ENCODE measurements around the gene SIPA1L3. TPM values are rescaled to one million over a fixed set of nuclear protein-coding genes. Genes with fewer than 3 reads are reported as not detected.
"Not testable (repeated sequence)": the region's sequence is repeated elsewhere in the genome, so short reads cannot be mapped to it uniquely, and the experiment has no call there.

The SIPA1L3 gene
- total RNA-seq, 2 donors from 2014 or later, result 19.5 to 21.4 TPM

GRCh38 chr19:37899453-37899852, 7.6 kb upstream of the SIPA1L3 start:
- Mint-ChIP-seq H3K4me3 (no peak overlapping the region), H3K36me3 (ENCODE audit: low read depth) (no peaks in the 10 kb centered on the region), H3K27ac (no peak overlapping the region), H3K9me3 (no peaks in the 10 kb centered on the region), H3K27me3 (no peaks in the 10 kb centered on the region), H3K4me1 (no peaks in the 10 kb centered on the region)
- no peak for ATAC-seq (replicated peaks)

- no peaks in the 10 kb centered on the region for H3K36me3 Mint-ChIP-seq (ENCODE audit: low read depth)
- H3K27ac Mint-ChIP-seq, result no peak overlapping the region
- H3K27me3 Mint-ChIP-seq, result no peaks in the 10 kb centered on the region
- no peaks in the 10 kb centered on the region for H3K9me3 Mint-ChIP-seq
- no peaks in the 10 kb centered on the region for H3K4me1 Mint-ChIP-seq
- ATAC-seq (replicated peaks), result no peak
- no peak overlapping the region for H3K4me3 Mint-ChIP-seq
These were observed 7.0 kb upstream of the SIPA1L3 start for GRCh38 chr19:37899966-37900365.

- H3K27ac Mint-ChIP-seq, result no peak overlapping the region
- no peak overlapping the region for H3K4me3 Mint-ChIP-seq
- no peaks in the 10 kb centered on the region for H3K36me3 Mint-ChIP-seq (ENCODE audit: low read depth)
- ATAC-seq (replicated peaks), result peak; percentile 54
- H3K4me1 Mint-ChIP-seq, result peaks cover 3% of the 10 kb centered on the region
- no peaks in the 10 kb centered on the region for H3K9me3 Mint-ChIP-seq
- no peaks in the 10 kb centered on the region for H3K27me3 Mint-ChIP-seq
These were observed 4.3 kb upstream of the SIPA1L3 start for GRCh38 chr19:37902668-37903067.

- H3K27me3 Mint-ChIP-seq, result no peaks in the 10 kb centered on the region
- H3K9me3 Mint-ChIP-seq, result no peaks in the 10 kb centered on the region
- no peak overlapping the region for H3K27ac Mint-ChIP-seq
- H3K36me3 Mint-ChIP-seq (ENCODE audit: low read depth), result no peaks in the 10 kb centered on the region
- H3K4me3 Mint-ChIP-seq, result no peak overlapping the region
- H3K4me1 Mint-ChIP-seq, result peaks cover 6% of the 10 kb centered on the region
- ATAC-seq (replicated peaks), result no peak
These were observed 3.9 kb upstream of the SIPA1L3 start for GRCh38 chr19:37903096-37903495.

- Mint-ChIP-seq H3K36me3 (ENCODE audit: low read depth) (no peaks in the 10 kb centered on the region), H3K27me3 (no peaks in the 10 kb centered on the region), H3K4me3 (peak within 1 kb of the TSS; percentile 78), H3K4me1 (peaks cover 15% of the 10 kb centered on the region), H3K27ac (peak within 1 kb of the TSS; percentile 68), H3K9me3 (no peaks in the 10 kb centered on the region)
- peak; percentile 12 for ATAC-seq (replicated peaks)
These were observed 801 bp upstream of the SIPA1L3 start, which contains the start of gene WDR87 for GRCh38 chr19:37905946-37906868. TSS of gene WDR87 (minus strand) at chr19:37906594. CDS start at chr19:37898239, 8,355 bp downstream.

- Mint-ChIP-seq H3K27me3 (no peaks in the 10 kb centered on the region), H3K4me1 (peaks cover 15% of the 10 kb centered on the region), H3K27ac (no peak overlapping the region), H3K9me3 (no peaks in the 10 kb centered on the region), H3K36me3 (ENCODE audit: low read depth) (no peaks in the 10 kb centered on the region), H3K4me3 (peak overlapping the region; percentile 78)
- no peak for ATAC-seq (replicated peaks)
These were observed 887 bp downstream of the SIPA1L3 start for GRCh38 chr19:37907735-37908455.

- no peak overlapping the region for H3K4me3 Mint-ChIP-seq
- ATAC-seq (replicated peaks), result no peak
- no peaks in the 10 kb centered on the region for H3K27me3 Mint-ChIP-seq
- H3K9me3 Mint-ChIP-seq, result no peaks in the 10 kb centered on the region
- H3K4me1 Mint-ChIP-seq, result peaks cover 17% of the 10 kb centered on the region
- H3K36me3 Mint-ChIP-seq (ENCODE audit: low read depth), result no peaks in the 10 kb centered on the region
- no peak overlapping the region for H3K27ac Mint-ChIP-seq
These were observed 2.7 kb downstream of the SIPA1L3 start for GRCh38 chr19:37909661-37910199.

GRCh38 chr19:37914908-37915307, 7.9 kb downstream of the SIPA1L3 start:
- Mint-ChIP-seq H3K36me3 (ENCODE audit: low read depth) (no peaks in the 10 kb centered on the region), H3K27me3 (no peaks in the 10 kb centered on the region), H3K4me3 (no peak overlapping the region), H3K27ac (peak overlapping the region; percentile 47), H3K4me1 (peaks cover 6% of the 10 kb centered on the region), H3K9me3 (no peaks in the 10 kb centered on the region)
- ATAC-seq (replicated peaks), result no peak

- H3K27me3 Mint-ChIP-seq, result no peaks in the 10 kb centered on the region
- H3K27ac Mint-ChIP-seq, result peak overlapping the region; percentile 15
- H3K36me3 Mint-ChIP-seq (ENCODE audit: low read depth), result peaks cover 17% of the 10 kb centered on the region
- H3K9me3 Mint-ChIP-seq, result no peaks in the 10 kb centered on the region
- no peak overlapping the region for H3K4me3 Mint-ChIP-seq
- peaks cover 5% of the 10 kb centered on the region for H3K4me1 Mint-ChIP-seq
- no peak for ATAC-seq (replicated peaks)
These were observed 13.8 kb downstream of the SIPA1L3 start for GRCh38 chr19:37920591-37921450.

GRCh38 chr19:37924573-37924972, 17.6 kb downstream of the SIPA1L3 start:
- H3K27ac Mint-ChIP-seq; H3K4me1 Mint-ChIP-seq; H3K4me3 Mint-ChIP-seq; H3K27me3 Mint-ChIP-seq; H3K9me3 Mint-ChIP-seq; ATAC-seq (replicated peaks): not testable (repeated sequence)
- peaks cover 17% of the 10 kb centered on the region for H3K36me3 Mint-ChIP-seq (ENCODE audit: low read depth)

- ATAC-seq (replicated peaks), result no peak
- peaks cover 5% of the 10 kb centered on the region for H3K4me1 Mint-ChIP-seq
These were observed 18.2 kb downstream of the SIPA1L3 start for GRCh38 chr19:37925212-37925611.

GRCh38 chr19:37926255-37926654, 19.2 kb downstream of the SIPA1L3 start:
- Mint-ChIP-seq H3K4me1 (peaks cover 5% of the 10 kb centered on the region), H3K27ac (no peak overlapping the region), H3K9me3 (no peaks in the 10 kb centered on the region), H3K27me3 (no peaks in the 10 kb centered on the region), H3K36me3 (ENCODE audit: low read depth) (peaks cover 13% of the 10 kb centered on the region), H3K4me3 (no peak overlapping the region)
- ATAC-seq (replicated peaks), result no peak

More at GRCh38 chr19:37925212-37925611, 18.2 kb downstream of the SIPA1L3 start:
- Mint-ChIP-seq H3K4me3 (no peak overlapping the region), H3K36me3 (ENCODE audit: low read depth) (peaks cover 17% of the 10 kb centered on the region), H3K27me3 (no peaks in the 10 kb centered on the region), H3K9me3 (no peaks in the 10 kb centered on the region), H3K27ac (no peak overlapping the region)

- Mint-ChIP-seq H3K9me3 (no peaks in the 10 kb centered on the region), H3K4me3 (no peak overlapping the region), H3K36me3 (ENCODE audit: low read depth) (peaks cover 8% of the 10 kb centered on the region), H3K4me1 (peaks cover 5% of the 10 kb centered on the region), H3K27me3 (no peaks in the 10 kb centered on the region), H3K27ac (no peak overlapping the region)
- no peak for ATAC-seq (replicated peaks)
These were observed 19.7 kb downstream of the SIPA1L3 start for GRCh38 chr19:37926711-37927110.

All from activated T-helper 17 cell treated with anti-CD3 and anti-CD28 coated beads, Interleukin-2, amount 50 U/mL, for 72 hours (primary cell).